ENCODE data around the gene A4GALT. TPM values are rescaled to one million over a fixed set of nuclear protein-coding genes. Genes with fewer than 3 reads are reported as not detected.

Gene A4GALT
- total RNA-seq, 1 donor = 0.10 TPM

GRCh38 chr22:42661985-42662831 is 58.5 kb downstream of the A4GALT start:
- no peaks in the 10 kb centered on the region for H3K9me3 ChIP-seq (ENCODE audit: low read depth, low read length)
- no peaks in the 10 kb centered on the region for H3K27me3 ChIP-seq (ENCODE audit: insufficient read depth, low read length)
- peak overlapping the region; percentile 35 for H3K4me3 ChIP-seq (ENCODE audit: low read length)
- peaks cover 15% of the 10 kb centered on the region for H3K4me1 ChIP-seq (ENCODE audit: insufficient read depth, low read length)

GRCh38 chr22:42656578-42656977 is 64.1 kb downstream of the A4GALT start:
- Histone ChIP-seq H3K9me3 (ENCODE audit: low read depth, low read length) (no peaks in the 10 kb centered on the region), H3K27me3 (ENCODE audit: insufficient read depth, low read length) (no peaks in the 10 kb centered on the region), H3K4me3 (ENCODE audit: low read length) (no peak overlapping the region), H3K4me1 (ENCODE audit: insufficient read depth, low read length) (peaks cover 15% of the 10 kb centered on the region)

DNA sequence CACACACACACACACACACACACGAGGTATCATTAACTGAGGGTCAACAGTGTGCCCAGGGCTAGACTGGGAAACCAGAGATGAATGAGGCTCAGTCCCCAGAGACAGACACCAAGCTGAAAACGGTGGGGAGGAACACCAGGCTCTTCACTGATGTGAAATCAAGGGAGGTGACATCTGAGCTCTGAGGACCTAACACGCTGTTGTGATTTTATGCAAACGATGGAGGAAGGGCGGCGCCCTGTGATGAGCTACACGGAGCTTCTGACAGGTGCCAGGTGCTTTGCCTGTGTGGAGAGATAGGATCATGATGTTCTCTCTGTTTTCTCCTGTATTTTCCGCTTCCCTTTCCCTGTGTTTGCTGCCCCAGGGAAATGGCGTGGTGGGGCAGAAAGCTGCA is 65.0 kb downstream of the A4GALT start:
- Histone ChIP-seq H3K9me3 (ENCODE audit: low read depth, low read length) (no peaks in the 10 kb centered on the region), H3K4me3 (ENCODE audit: low read length) (no peak overlapping the region), H3K27me3 (ENCODE audit: insufficient read depth, low read length) (no peaks in the 10 kb centered on the region), H3K4me1 (ENCODE audit: insufficient read depth, low read length) (peaks cover 14% of the 10 kb centered on the region)

- peaks cover 18% of the 10 kb centered on the region for H3K4me1 ChIP-seq (ENCODE audit: insufficient read depth, low read length)
- H3K4me3 ChIP-seq (ENCODE audit: low read length) = no peak overlapping the region
- no peaks in the 10 kb centered on the region for H3K9me3 ChIP-seq (ENCODE audit: low read depth, low read length)
- no peaks in the 10 kb centered on the region for H3K27me3 ChIP-seq (ENCODE audit: insufficient read depth, low read length)
Measured at GRCh38 chr22:42654436-42655073, 66.1 kb downstream of the A4GALT start.

- Histone ChIP-seq H3K4me3 (ENCODE audit: low read length) (no peak overlapping the region), H3K4me1 (ENCODE audit: insufficient read depth, low read length) (peaks cover 19% of the 10 kb centered on the region), H3K9me3 (ENCODE audit: low read depth, low read length) (no peaks in the 10 kb centered on the region), H3K27me3 (ENCODE audit: insufficient read depth, low read length) (no peaks in the 10 kb centered on the region)
Measured at GRCh38 chr22:42653999-42654398, 66.7 kb downstream of the A4GALT start.

DNA sequence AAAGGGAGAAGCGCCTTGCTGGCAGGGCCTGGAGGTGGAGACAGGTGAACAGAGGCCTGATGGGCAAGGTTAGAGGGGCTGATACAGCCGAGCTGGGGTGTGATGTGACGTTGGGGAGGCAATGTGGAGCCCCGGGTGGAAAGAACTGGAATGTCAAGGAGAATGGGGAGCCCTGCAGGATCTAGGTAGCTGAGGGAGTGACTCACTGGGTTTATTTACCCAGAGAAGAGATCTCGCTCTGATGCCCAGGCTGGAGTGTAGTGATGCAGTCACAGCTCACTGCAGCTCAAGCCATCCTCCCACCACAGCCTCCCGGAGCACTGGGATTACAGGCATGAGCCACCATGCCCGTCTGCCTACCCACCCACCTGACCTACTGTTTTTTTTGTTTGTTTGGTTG is 69.5 kb downstream of the A4GALT start:
- no peak overlapping the region for H3K4me3 ChIP-seq (ENCODE audit: low read length)
- peaks cover 35% of the 10 kb centered on the region for H3K4me1 ChIP-seq (ENCODE audit: insufficient read depth, low read length)
- H3K9me3 ChIP-seq (ENCODE audit: low read depth, low read length) = no peaks in the 10 kb centered on the region
- H3K27me3 ChIP-seq (ENCODE audit: insufficient read depth, low read length) = no peaks in the 10 kb centered on the region

GRCh38 chr22:42649246-42650099 is 71.2 kb downstream of the A4GALT start, which contains the start of gene CYB5R3:
Gene CYB5R3, minus strand, starts transcription at chr22:42649392. Its CDS starts 77 bp downstream, at chr22:42649315.
- H3K4me1 ChIP-seq (ENCODE audit: insufficient read depth, low read length) = peaks cover 49% of the 10 kb centered on the region
- H3K4me3 ChIP-seq (ENCODE audit: low read length) = peak within 1 kb of the TSS; percentile 78
- H3K27me3 ChIP-seq (ENCODE audit: insufficient read depth, low read length) = no peaks in the 10 kb centered on the region
- H3K9me3 ChIP-seq (ENCODE audit: low read depth, low read length) = no peaks in the 10 kb centered on the region

- peaks cover 57% of the 10 kb centered on the region for H3K4me1 ChIP-seq (ENCODE audit: insufficient read depth, low read length)
- no peaks in the 10 kb centered on the region for H3K27me3 ChIP-seq (ENCODE audit: insufficient read depth, low read length)
- no peaks in the 10 kb centered on the region for H3K9me3 ChIP-seq (ENCODE audit: low read depth, low read length)
- H3K4me3 ChIP-seq (ENCODE audit: low read length) = peak overlapping the region; percentile 78
Measured at GRCh38 chr22:42648368-42649245, 72.1 kb downstream of the A4GALT start.

DNA sequence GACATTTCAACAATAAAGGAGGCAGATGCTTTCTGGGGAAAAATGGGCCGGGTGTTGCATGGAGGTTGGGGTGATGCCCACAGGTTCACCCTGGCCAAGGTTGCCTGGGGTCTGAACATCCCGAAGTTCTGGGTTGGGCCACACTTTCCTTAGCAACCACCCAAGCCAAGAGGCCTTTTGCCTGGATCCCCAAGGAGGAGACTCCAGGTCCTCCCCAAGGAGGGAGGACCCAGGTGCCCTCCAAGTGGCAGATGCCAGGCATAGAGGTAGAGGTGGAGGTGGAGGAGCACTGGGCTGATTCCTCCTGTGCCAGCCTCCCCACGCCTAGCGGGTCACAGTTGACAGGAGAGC is 72.7 kb downstream of the A4GALT start:
- H3K27me3 ChIP-seq (ENCODE audit: insufficient read depth, low read length) = no peaks in the 10 kb centered on the region
- no peaks in the 10 kb centered on the region for H3K9me3 ChIP-seq (ENCODE audit: low read depth, low read length)
- no peak overlapping the region for H3K4me3 ChIP-seq (ENCODE audit: low read length)
- H3K4me1 ChIP-seq (ENCODE audit: insufficient read depth, low read length) = peaks cover 63% of the 10 kb centered on the region

DNA sequence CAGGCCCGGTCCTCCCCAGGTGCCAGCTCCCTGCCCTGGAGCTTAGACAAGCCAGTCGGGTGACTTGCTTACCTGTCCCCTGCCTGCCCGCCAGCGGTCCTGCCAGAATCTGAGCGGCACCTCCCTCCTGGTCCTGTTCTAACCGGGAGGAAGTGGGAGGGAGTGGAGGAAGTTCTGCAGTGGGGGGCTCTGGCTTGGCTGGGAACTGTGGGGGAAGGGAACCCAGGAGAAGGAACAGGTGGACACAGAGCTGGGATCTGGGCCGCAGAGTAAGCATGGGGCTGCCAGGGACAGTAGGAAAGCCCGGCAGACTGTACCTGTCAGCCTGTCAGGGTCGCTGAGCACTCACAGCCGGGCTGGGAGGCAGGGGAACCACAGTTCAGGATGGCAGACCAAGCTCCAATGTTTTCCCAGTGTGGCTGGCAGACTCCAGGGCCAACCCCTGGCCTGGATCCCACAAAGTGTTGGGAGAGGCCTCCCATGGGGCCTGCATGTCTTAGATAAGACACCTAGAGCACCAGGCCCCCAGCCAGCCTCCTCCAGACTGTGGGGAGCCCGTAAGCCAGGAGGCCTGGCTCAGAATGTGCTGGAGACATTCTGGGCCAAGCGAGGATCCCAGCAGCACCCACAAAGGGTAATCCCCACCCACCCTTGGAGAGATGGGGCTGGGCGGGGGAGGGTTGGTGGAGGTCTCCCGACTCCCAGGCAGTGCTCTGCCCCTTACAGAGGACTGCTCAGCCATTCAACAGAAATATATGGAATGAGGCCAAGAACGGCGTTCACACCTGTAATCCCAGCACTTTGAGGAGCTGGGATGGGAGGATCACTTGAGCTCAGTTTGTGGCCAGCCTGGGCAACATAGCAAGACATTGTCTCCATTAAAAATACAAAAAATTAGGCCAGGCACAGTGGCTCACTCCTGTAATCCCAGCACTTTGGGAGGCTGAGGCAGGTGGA is 73.8 kb downstream of the A4GALT start:
- H3K9me3 ChIP-seq (ENCODE audit: low read depth, low read length) = no peaks in the 10 kb centered on the region
- H3K4me3 ChIP-seq (ENCODE audit: low read length) = no peak overlapping the region
- peaks cover 69% of the 10 kb centered on the region for H3K4me1 ChIP-seq (ENCODE audit: insufficient read depth, low read length)

DNA sequence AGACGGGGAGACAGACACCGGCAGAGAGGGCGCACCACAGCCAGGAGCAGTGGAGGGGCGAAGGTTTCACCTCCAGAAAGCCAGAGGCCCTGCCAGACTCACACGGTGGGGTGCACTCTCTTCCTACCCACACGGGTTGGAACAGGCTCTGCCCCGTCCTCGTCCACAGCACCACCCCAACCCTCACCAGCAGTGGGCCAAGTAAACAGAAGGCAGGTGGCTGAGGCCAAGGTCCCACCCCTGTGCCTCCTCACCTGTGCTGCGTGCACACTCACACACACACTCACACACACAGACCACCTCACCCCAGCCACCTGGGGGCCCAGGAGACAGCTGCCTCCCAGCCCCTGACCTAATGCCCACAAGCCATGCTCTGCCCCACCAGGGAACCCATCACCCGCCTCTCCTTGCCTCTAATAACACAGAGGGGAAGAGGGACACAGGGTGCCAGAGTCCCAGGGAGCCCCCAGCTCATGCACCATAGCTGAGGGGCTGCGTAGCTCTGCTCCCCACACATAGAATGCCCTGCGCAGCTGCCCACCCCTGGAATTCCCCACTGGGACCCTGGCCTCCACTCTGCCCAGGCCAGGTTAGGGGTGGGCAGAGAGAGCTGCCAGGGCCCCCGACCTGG is 74.6 kb downstream of the A4GALT start:
- no peak overlapping the region for H3K4me3 ChIP-seq (ENCODE audit: low read length)
- H3K4me1 ChIP-seq (ENCODE audit: insufficient read depth, low read length) = peaks cover 69% of the 10 kb centered on the region
- H3K9me3 ChIP-seq (ENCODE audit: low read depth, low read length) = no peaks in the 10 kb centered on the region
- H3K27me3 ChIP-seq (ENCODE audit: insufficient read depth, low read length) = no peaks in the 10 kb centered on the region

More for the DNA sequence above, 73.8 kb downstream of the A4GALT start:
- H3K27me3 ChIP-seq (ENCODE audit: insufficient read depth, low read length) = no peaks in the 10 kb centered on the region

GRCh38 chr22:42645341-42645937 is 75.2 kb downstream of the A4GALT start:
- Histone ChIP-seq H3K9me3 (ENCODE audit: low read depth, low read length) (no peaks in the 10 kb centered on the region), H3K27me3 (ENCODE audit: insufficient read depth, low read length) (no peaks in the 10 kb centered on the region), H3K4me1 (ENCODE audit: insufficient read depth, low read length) (peaks cover 69% of the 10 kb centered on the region), H3K4me3 (ENCODE audit: low read length) (no peak overlapping the region)
